HG02763 (cell line): ENCODE data around the gene ZMYM2.

Experiments used
- ATAC-seq: cut with Tn5 transposase; IDR thresholded peaks from one replicate; pipeline ENCODE4 v1.9.1; 2021; ENCODE audit warnings: mild to moderate bottlenecking, moderate library complexity; ENCODE audit not compliant: unreplicated experiment

The ZMYM2 gene

DNA sequence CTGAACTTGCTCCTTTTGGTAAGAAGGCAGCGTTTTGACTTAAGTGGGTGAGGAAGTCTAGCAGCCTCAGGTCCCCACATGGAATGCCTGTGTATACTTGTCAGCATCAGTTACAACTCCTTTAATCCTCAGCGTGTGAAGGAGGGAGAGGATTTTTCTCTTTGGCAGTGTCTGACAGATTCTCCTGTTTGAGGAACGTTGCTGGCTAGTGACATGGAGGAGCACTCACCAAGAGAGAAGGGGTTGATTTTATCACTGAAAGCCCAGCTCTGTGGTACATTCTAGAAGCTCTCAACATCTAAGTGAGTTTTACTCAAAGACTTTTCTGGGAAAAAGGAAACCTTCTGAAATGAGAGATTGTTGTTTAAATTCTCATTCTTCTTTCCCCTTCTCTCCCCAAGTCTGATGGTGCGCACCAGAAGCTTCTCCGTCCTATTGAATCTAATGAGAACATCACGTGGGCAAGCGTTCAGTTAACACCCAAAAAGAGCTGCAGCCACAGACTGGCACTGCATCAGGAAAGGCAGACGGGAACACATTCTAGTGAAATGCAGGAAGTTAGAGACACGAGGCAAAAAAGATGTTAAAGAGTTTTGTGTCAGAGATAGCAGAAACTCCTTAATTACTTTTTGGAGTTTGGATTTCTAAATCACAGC is 144.1 kb downstream of the ZMYM2 start:
- ATAC-seq = no peak

- ATAC-seq = no peak
Observed at GRCh38 chr13:20105161-20105689, 146.7 kb downstream of the ZMYM2 start.

GRCh38 chr13:20106742-20107141 is 148.2 kb downstream of the ZMYM2 start:
- no peak for ATAC-seq

DNA sequence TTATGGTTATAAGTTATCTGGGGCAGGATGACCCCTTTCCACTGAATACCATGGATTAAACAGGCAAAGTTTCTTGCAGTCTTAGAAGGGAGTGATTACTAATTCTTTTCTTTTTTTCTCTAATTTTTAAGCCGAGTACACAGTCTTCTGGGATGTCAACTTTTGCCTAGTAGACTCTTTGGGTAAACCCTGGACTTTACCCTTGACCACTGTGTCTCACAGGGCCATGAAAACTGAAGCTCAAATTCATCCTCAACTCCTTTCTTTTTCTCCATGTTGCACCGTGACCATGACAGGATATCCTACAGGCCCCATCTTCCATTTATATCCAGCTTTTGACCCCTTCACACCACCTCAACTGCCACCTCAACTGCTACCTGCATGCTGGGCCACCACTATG is 150.5 kb downstream of the ZMYM2 start:
- no peak for ATAC-seq

DNA sequence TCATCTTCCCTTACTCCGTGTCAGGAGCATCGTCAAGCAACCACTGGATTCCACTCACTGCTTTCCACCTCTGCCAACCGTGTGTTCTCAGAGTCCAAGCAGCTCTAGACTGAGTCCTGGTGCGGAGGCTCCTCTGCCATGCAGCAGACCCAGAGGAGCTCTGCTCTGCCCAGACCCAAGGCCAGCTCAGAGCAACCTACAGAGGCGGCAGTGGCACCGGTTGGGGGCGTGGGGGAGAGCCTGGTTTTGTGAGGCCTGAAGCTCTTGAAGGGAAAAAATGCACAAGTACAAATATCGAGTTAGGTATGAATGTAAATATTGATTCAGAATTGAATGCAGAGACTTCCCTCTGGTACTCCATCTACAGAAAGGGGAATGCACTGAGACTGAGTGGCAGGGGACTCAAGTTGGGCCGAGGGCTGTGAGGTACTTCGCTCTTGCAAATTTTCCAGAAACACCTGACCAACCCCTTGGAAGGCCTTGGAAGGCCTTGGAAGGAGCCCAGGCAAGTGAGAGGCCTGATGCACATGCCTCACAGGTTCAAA is 155.6 kb downstream of the ZMYM2 start:
- ATAC-seq = no peak

GRCh38 chr13:20116213-20116612 is 157.7 kb downstream of the ZMYM2 start:
- no peak for ATAC-seq

- ATAC-seq = peak; percentile 26
Observed at GRCh38 chr13:20118268-20119140, 160.0 kb downstream of the ZMYM2 start.

- no peak for ATAC-seq
Observed at GRCh38 chr13:20119960-20120359, 161.4 kb downstream of the ZMYM2 start.

GRCh38 chr13:20121159-20121525 is 162.6 kb downstream of the ZMYM2 start:
- no peak for ATAC-seq

DNA sequence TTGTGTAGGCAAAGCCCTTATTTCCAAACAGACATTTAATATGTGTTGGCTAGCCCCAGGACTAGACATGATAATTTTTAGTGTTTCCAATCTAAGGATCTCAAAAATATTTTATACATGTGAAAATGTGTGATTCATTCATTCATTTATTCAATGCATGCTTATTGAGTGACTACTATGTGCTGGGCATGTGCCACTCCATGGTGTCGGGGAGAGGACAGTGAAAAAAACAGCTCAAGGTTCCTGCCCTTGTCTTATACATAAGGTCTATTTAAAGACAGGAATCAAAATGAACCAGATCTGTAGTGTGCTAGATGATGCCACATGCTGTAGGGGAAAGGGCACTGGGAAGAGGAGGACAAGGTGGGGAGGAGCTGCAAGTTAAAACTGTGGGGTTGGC is 165.8 kb downstream of the ZMYM2 start:
- ATAC-seq = no peak

DNA sequence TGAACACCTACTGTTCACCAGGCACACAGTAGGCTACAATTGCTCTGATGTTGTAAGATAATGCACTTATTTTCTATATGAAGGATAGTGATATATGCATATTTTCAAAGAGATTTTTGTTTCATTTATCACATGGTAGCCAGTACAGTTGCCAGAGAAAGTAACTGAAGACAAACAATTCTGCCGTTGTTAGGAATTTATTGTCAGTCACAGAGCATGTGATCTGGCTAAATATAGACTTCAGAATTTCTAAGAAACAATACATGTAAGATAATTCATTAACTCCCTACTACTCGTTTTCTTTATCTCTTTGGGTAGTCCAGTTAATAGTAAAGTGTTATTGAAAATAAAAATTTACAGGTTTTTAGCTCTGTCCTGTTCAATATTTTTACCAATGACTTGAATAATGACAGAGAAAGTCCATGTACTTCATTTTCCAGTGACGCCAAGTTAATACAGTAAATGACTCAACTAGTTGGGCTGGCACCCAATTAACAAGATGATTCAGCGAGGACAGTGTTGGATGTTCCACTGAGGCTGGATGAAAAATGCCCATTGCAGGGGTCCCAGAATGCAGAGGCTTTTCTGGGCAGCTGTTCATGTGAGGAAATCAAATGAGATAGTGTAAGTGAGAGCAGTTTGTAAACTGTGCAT is 166.7 kb downstream of the ZMYM2 start:
- no peak for ATAC-seq

GRCh38 chr13:20125783-20126165 is 167.2 kb downstream of the ZMYM2 start:
- ATAC-seq = no peak

DNA sequence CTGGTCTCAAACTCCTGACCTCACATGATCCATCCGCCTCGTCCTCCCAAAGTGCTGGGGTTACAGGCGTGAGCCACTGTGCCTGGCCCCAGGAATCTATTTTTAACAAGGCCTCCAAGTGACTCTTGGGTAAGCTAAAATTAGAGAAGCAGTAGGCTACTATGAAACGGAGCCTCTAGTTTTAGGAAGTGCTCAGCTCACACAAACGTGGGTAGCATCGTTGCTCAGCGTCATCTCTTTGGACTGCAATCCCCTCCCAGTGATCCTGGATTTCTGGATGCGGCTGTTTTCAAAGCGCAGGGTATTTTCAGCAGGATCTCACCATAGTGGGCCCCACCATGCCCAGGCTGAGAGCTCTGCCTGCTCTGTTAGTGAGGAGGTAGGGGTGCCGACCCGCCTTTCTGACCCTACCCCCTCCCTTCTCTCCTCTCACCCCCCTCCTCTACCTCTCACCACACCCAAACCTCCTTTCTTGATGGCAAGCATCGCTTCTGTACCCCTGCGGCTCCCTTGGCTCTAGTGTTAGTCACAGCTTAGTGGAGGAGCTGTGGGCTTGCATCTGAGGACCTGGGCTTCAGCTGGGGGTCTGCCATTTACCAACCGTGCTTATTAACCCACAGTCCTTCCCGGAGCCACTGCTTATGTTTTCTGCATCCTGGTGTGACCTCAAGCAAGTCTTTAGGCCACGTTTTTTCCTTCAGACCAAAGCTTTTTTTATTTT is 168.2 kb downstream of the ZMYM2 start:
- ATAC-seq = no peak

DNA sequence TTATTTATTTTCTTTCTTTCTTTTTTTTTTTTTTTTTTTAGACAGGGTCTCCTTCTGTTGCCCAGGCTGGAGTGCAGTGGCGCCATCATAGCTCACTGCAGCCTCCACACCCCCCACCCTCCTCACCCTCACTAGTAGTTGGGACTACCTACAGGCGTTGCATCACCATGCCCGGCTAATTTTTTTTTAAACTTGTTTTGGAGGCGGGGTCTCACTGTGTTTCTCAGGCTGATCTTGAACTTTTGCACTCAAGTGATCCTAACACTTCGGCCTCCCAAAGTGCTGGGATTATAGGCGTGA is 168.7 kb downstream of the ZMYM2 start:
- no peak for ATAC-seq

GRCh38 chr13:20127562-20128458 is 169.3 kb downstream of the ZMYM2 start:
- peak; percentile 50 for ATAC-seq

GRCh38 chr13:20128459-20128931 is 170.0 kb downstream of the ZMYM2 start:
- ATAC-seq = peak; percentile 27

- ATAC-seq = no peak
Observed at GRCh38 chr13:20129076-20129475, 170.5 kb downstream of the ZMYM2 start.

GRCh38 chr13:20130012-20130411 is 171.5 kb downstream of the ZMYM2 start:
- no peak for ATAC-seq

GRCh38 chr13:20130652-20131051 is 172.1 kb downstream of the ZMYM2 start:
- ATAC-seq = no peak
